Neural cell (in vitro differentiated cells): ENCODE results near the gene EPC1.

ENCODE experiments used
- CTCF ChIP-seq: fragments of 450-650 bp; IDR thresholded peaks from 2 replicates; pipeline ENCODE4 v1.5.1; 2014; ENCODE audit warnings: antibody characterized with exemption, mild to moderate bottlenecking, moderate library complexity; ENCODE audit not compliant: poor library complexity, severe bottlenecking
- EZH2 ChIP-seq: fragments of 200-600, 300-800 bp; shearing (Covaris generic), sonication (generic); IDR thresholded peaks from 2 replicates; pipeline ENCODE4 v1.6.1; 2014; ENCODE audit warnings: antibody characterized with exemption, low read length, borderline replicate concordance, mild to moderate bottlenecking; ENCODE audit not compliant: insufficient read depth, poor library complexity, severe bottlenecking
- MXI1 ChIP-seq: fragments of 450-650 bp; conservative IDR thresholded peaks from 2 replicates; pipeline ENCODE4 v1.6.1; 2014; ENCODE audit warnings: antibody characterized with exemption, mild to moderate bottlenecking; ENCODE audit not compliant: poor library complexity, severe bottlenecking
- POLR2AphosphoS5 ChIP-seq: IDR thresholded peaks from 2 replicates; pipeline ENCODE4 v1.6.1; 2012
- RAD21 ChIP-seq: fragments of 450-650 bp; conservative IDR thresholded peaks from 2 replicates; pipeline ENCODE4 v1.6.1; 2014; ENCODE audit warnings: antibody characterized with exemption, mild to moderate bottlenecking, moderate library complexity
- SMC3 ChIP-seq: fragments of 450-650 bp; conservative IDR thresholded peaks from 2 replicates; pipeline ENCODE4 v1.6.1; 2014; ENCODE audit warnings: antibody characterized with exemption, mild to moderate bottlenecking, moderate library complexity; ENCODE audit not compliant: poor library complexity
- TAF1 ChIP-seq: IDR thresholded peaks from 2 replicates; pipeline ENCODE4 v1.6.1; 2012; ENCODE audit warnings: low read depth

GRCh38 chr10:32240471-32240870 is 106.5 kb downstream of the EPC1 start:
- TF ChIP-seq CTCF: no peak
- no peak for TF ChIP-seq RAD21
- TF ChIP-seq POLR2AphosphoS5: no peak
- TF ChIP-seq TAF1: no peak
- TF ChIP-seq EZH2: no peak
- TF ChIP-seq SMC3: no peak
- no peak for TF ChIP-seq MXI1
